HepG2 (cell line): ENCODE measurements around the gene GPHN.

Experiments
- ETV6 ChIP-seq: sonication (generic); formaldehyde crosslinking; conservative IDR thresholded peaks from 2 replicates; pipeline ENCODE4 v1.4.0; 2020; ENCODE audit warnings: missing genetic modification reagents
- ZNF274 ChIP-seq: sonication (generic); formaldehyde crosslinking; IDR thresholded peaks from 2 replicates; pipeline ENCODE4 v1.5.1; 2020; ENCODE audit warnings: mild to moderate bottlenecking, missing genetic modification reagents
- ZNF317 ChIP-seq: sonication (generic); formaldehyde crosslinking; IDR thresholded peaks from 2 replicates; pipeline ENCODE4 v1.5.0; 2020; ENCODE audit warnings: mild to moderate bottlenecking, missing genetic modification reagents
- ZNF816 ChIP-seq: sonication (generic); formaldehyde crosslinking; IDR thresholded peaks from 2 replicates; pipeline ENCODE4 v1.8.0; 2022; ENCODE audit warnings: missing genetic modification reagents, mild to moderate bottlenecking, borderline replicate concordance

DNA sequence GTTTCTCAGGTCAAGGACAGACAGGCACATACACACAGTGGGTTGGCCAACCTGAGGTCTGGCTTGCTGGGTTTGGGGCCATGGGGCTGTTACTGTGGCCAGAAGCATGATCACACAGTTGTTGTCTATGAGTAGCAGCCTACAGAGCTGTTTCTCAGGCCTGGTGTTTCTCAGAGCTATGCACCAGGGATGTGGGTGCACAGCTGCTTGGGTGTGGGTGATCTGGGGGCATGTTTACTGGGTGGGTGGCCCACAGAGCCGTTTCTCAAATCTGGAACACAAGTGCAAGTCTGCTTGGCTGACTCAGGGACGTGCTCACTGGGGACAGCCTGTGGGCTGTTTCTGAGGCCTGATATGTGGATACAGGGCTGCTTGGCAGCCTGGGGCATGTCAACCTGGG, 710.2 kb downstream of the GPHN start:
- TF ChIP-seq ZNF274 (no peak), ETV6 (CRISPR knock-in tag) (no peak), ZNF317 (no peak), ZNF816 (no peak)
